ENCODE results near the gene AGBL1.
"Not testable (repeated sequence)": the region's sequence is repeated elsewhere in the genome, so short reads cannot be mapped to it uniquely, and the experiment has no call there.

Gene AGBL1

GRCh38 chr15:86103825-86104224 lies 24.2 kb downstream of the AGBL1 start:
- TF ChIP-seq CTCF (conservative IDR thresholded peaks at IDR 0.05; ENCODE audit: control insufficient read depth, insufficient read depth, low read depth, low read length) = no peak
- DNase-seq (ENCODE audit: low read depth) = no peak
- H3K4me3 ChIP-seq (ENCODE audit: control insufficient read depth, low read depth, low read length) = no peak overlapping the region

GRCh38 chr15:86106306-86106705 lies 26.6 kb downstream of the AGBL1 start:
- DNase-seq (ENCODE audit: low read depth) = no peak
- no peak overlapping the region for H3K4me3 ChIP-seq (ENCODE audit: control insufficient read depth, low read depth, low read length)
- TF ChIP-seq CTCF (conservative IDR thresholded peaks at IDR 0.05; ENCODE audit: control insufficient read depth, insufficient read depth, low read depth, low read length) = no peak

- TF ChIP-seq CTCF (conservative IDR thresholded peaks at IDR 0.05; ENCODE audit: control insufficient read depth, insufficient read depth, low read depth, low read length) = no peak
- H3K4me3 ChIP-seq (ENCODE audit: control insufficient read depth, low read depth, low read length) = no peak overlapping the region
- DNase-seq (ENCODE audit: low read depth) = no peak
These were observed 35.6 kb downstream of the AGBL1 start for GRCh38 chr15:86115145-86115801.

- no peak for DNase-seq (ENCODE audit: low read depth)
- no peak overlapping the region for H3K4me3 ChIP-seq (ENCODE audit: control insufficient read depth, low read depth, low read length)
- TF ChIP-seq CTCF (conservative IDR thresholded peaks at IDR 0.05; ENCODE audit: control insufficient read depth, insufficient read depth, low read depth, low read length) = no peak
These were observed 42.0 kb downstream of the AGBL1 start for GRCh38 chr15:86121568-86122225.

- H3K4me3 ChIP-seq (ENCODE audit: control insufficient read depth, low read depth, low read length); DNase-seq (ENCODE audit: low read depth): not testable (repeated sequence)
These were observed 43.2 kb downstream of the AGBL1 start for GRCh38 chr15:86122691-86123391.

- DNase-seq (ENCODE audit: low read depth) = no peak
- TF ChIP-seq CTCF (conservative IDR thresholded peaks at IDR 0.05; ENCODE audit: control insufficient read depth, insufficient read depth, low read depth, low read length) = no peak
- no peak overlapping the region for H3K4me3 ChIP-seq (ENCODE audit: control insufficient read depth, low read depth, low read length)
These were observed 46.1 kb downstream of the AGBL1 start for GRCh38 chr15:86125775-86126174.

- no peak for TF ChIP-seq CTCF (conservative IDR thresholded peaks at IDR 0.05; ENCODE audit: control insufficient read depth, insufficient read depth, low read depth, low read length)
- no peak overlapping the region for H3K4me3 ChIP-seq (ENCODE audit: control insufficient read depth, low read depth, low read length)
- no peak for DNase-seq (ENCODE audit: low read depth)
These were observed 47.9 kb downstream of the AGBL1 start for GRCh38 chr15:86127547-86127946.

Data from fibroblast of mammary gland (primary cell).